ENCODE results near the gene RHAG.
"Not testable (repeated sequence)": the region's sequence is repeated elsewhere in the genome, so short reads cannot be mapped to it uniquely, and the experiment has no call there.

RHAG gene

GRCh38 chr6:49636713-49637349, at the start of gene RHAG:
Gene RHAG (minus strand): TSS chr6:49636839. CDS start chr6:49636812, 27 bp downstream.
- DNase-seq = no peak

GRCh38 chr6:49676671-49677281, 40.1 kb upstream of the RHAG start:
- DNase-seq = no peak

DNA sequence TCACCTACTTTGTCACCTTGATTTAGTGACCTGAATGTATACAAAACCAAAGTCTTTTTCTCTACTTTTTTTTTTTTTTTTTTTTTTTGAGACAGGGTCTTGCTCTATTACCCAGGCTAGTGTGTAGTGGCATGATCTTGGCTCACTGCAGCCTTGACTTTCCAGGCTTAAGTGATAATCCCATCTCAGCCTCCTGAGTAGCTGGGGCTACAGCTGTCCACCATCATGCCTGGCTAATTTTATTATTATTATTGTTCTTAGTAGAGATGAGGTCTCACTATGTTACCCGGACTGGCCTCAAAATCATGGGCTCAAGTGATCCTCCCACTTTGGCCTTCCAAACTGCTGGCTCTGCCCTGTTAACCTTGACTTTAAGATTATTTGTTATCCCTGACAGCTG, 39.2 kb upstream of the RHAG start:
- DNase-seq = no peak

GRCh38 chr6:49668083-49668511, 31.5 kb upstream of the RHAG start:
- no peak for DNase-seq

DNA sequence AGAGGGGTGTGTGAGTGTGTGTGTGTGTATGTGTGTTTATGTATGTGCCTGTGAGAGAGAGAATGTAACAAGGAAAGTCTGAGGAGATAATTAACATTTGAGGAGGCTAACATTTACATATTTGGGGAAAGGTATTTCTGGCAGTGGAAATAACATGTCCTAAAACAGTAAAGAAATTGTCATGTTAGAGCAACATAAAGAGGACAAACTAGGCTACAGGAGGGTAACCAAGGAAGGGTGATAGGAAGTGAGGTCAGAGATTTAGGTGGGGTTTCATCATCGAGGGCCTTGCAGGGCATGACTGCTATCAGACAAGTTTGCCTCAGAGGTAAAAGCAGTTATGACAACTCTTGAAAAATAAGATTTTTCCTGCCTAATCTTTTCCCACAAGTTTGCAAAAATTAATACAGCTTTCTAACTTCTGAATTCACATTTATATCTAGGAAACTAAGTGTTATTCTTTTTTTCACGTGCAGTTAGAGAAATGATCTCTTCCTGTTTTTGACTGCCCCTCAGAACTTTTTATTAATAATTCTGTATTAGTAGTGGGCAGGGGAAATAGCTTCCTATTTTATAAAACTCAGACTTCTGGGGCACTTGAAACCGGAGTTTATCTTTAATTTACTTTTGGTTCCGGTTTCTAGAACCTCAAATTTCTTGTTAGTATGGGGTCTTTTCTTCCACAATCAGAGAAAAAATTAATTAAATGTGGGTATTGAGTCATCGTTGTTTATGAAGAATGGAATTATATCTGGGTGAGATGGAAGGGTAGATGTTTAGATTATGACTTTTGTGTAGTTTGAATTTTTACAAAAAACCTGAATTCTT, 30.5 kb upstream of the RHAG start:
- no peak for DNase-seq

DNA sequence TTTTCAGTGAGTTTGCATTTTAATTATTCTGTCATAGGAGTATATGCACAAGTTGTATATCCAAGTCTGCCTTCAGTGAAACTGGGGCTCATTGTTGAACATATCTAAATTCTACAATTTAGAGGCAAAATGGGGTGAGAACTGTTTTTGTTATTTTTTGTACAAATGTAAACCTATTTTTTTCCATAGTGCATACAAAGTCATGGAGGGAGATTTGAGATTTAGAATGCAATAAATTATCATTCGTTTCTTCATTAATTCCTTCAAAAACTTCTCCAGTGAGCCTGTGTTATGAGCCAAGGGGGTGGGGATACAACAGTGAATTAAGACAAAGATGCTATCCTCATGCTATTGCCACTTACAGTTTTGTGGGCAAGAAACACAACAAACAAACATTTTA, 29.8 kb upstream of the RHAG start:
- no peak for DNase-seq

DNA sequence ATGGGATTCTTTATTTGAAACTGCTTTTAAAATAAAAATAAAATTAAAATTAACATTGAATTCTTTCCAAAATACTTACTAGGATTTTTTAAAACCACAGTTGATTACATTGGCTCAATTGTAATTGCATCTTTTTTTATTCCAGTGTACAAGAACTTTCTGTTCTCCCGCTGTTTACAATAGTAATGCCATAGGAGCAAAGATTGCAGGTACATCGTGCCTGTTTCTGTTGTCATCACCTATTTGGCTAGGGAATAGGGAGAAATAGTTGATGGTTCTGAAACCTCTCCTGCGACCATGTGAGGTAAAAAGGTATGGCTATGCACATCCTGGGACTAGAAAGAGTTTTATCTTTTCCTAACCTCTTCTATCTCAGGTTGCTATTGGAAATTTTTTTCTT, 28.2 kb upstream of the RHAG start:
- DNase-seq = no peak

DNA sequence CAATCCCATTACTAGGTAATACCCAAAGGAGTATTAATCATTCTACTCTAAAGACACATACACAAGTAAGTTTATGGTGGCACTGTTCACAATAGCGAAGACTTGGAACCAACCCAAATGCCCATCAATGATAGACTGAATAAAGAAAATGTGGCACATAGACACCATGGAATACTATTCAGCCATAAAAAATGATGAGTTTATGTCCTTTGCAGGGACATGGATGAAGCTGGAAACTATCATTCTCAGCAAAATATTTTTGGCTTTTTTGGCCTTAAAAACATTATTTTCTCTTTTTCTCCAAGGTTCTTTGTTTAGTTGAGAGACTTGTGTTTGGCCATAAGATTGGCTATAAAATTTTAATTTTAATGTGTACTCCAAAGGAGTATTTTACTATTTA, 27.4 kb upstream of the RHAG start:
- DNase-seq = not testable (repeated sequence)

GRCh38 chr6:49662892-49663261, 26.2 kb upstream of the RHAG start:
- DNase-seq = no peak

DNA sequence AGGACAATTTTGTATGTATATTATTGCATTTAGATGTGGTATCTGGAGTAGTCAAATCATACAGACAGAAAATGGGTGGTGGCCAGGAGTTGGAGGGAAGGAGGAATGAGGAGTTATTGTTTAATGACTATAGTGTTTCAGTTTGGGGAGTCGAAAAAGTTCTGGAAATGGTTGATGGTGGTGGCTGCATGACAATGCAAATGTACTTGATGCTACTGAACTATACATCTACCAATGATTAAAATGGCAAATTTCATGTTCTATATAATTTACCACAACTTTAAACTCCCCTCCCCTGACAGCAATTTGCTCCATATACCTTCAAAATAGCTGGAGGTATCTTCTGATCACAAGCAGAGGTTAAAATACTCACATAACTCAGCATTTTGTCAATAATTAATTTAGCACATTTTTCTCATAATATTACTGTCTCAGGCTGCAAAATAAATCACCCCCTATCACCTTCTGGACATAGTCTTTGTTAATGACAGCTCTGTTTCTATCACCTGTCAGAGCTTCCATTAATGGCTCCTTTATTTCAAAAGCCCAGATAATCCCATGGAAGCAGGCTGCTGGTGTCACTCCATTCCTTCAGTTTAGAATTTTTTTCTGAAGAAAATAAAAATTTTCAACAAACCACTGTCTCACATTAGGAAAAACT, 25.7 kb upstream of the RHAG start:
- no peak for DNase-seq

- DNase-seq = no peak
Observed at GRCh38 chr6:49653942-49654341, 17.3 kb upstream of the RHAG start.

GRCh38 chr6:49653438-49653837, 16.8 kb upstream of the RHAG start:
- no peak for DNase-seq

DNA sequence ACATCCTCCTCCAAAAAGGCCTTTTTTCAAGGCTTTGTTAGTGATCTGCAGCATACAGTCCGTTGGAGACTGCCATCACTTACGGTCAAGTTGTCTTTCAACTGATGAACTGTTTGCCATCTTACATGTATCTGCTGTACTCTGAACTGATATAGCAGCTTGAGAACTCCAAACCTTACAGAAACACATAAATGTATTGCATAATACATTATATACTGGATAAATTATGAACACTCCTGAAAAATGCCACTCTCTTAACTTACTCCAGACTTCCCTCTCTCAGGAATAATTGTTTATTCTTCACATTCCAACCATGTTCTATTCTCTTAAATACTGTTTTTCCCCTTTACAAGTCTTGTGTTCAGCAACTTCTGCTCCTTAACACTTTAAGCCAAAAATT, 14.6 kb upstream of the RHAG start:
- DNase-seq = no peak

DNA sequence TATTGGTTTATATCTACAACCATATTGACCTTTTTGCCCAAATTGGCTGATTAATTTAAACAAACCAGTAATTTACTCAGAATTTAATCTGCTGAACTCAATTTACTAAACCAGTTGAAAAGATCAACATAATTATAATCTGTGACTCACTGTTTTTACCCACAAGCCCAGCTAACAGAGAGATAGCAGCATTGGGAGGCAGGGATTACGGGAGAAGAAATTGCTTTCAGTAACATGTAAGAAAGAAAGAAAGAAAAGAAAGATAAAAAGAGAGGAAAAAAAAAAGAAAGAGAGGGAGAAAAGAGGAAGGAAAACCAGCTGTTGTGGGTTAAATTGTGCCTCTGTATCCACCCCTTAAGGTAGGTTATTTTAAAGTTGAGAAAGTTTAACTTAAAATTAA, 13.3 kb upstream of the RHAG start:
- no peak for DNase-seq

- no peak for DNase-seq
Observed at GRCh38 chr6:49648036-49648435, 11.4 kb upstream of the RHAG start.

GRCh38 chr6:49647476-49647875, 10.8 kb upstream of the RHAG start:
- DNase-seq = no peak

GRCh38 chr6:49646942-49647341, 10.3 kb upstream of the RHAG start:
- no peak for DNase-seq

DNA sequence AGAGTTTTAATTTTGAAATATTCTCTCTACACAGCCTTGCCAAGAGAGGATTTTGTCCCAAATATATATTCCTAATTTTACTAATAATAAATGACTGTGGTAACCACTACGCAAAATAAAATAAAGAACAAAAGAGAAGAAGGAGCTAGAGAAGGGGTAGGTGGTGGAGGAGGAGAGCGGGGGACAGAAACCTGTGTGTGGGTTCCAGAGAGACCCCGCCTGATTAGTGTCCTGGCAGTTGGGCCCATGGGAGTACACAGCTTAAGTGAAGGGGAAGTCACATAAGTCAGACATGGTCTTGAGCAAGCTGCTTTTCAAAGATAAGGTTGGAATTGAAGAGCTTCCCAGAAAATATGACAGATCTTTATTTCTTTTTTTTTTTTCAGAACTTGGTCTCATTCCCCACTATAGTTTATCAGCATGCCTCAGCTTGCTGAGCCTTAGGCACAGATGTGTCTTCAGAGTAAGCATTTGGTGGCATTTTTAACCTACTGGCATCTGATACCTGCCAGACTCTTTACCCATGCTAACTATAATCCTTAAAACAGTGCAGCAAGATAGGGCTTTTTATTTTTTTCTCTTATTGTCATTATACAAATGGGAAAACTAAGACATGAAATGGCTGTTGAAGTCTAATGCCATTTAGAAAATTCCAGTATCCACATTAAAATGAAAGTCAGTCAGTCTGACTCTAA, 9.6 kb upstream of the RHAG start:
- peak; percentile 23 for DNase-seq

- DNase-seq = no peak
Observed at GRCh38 chr6:49645139-49645538, 8.5 kb upstream of the RHAG start.

- no peak for DNase-seq
Observed at GRCh38 chr6:49639177-49639817, 2.7 kb upstream of the RHAG start.

GRCh38 chr6:49637350-49637731, 702 bp upstream of the RHAG start:
- DNase-seq = no peak

DNA sequence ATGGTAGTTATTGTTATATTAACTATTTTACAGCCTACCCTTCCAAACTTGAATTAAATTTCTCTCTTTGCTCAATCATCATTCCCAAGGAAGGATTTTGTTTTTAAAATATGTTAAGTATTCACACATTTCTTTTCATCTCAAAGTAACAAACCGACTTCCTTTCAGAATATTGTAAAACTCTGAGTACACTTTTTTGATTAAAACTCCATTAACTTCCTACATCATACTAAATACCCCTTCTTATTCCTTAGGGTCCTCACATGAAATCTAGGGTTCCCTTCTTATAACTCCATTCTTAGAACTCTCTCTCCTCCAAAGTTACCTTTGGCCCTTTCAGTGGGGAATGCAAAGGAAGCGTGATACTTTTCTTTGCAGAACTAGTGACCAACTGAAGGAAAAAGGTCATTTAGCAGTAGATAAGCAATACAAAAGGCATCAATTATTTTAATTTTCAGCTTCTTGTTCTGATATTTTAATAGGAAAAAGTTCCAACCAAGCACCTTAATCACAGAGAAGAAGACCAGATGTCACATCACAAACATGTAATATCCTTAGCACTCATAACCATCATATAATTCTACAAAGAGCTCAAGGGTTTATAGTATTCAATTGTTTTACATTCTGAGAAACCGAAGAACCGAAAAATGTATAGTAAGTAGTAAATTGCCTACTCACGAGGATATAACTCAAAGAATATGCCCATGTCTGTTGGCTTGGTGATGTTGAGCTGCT, 494 bp downstream of the RHAG start:
- DNase-seq = no peak

All from GF-D8 (cell line).